Fibroblast of lung (primary cell): Measurements from ENCODE around the gene DNAH10. TPM values are rescaled to one million over a fixed set of nuclear protein-coding genes. Genes with fewer than 3 reads are reported as not detected.
"Not testable (repeated sequence)": the region's sequence is repeated elsewhere in the genome, so short reads cannot be mapped to it uniquely, and the experiment has no call there.

Source experiments
- DNase-seq, 2 donors: peaks; one replicate each; pipeline versions ENCODE4 v3.0.0 to v3.0.0-alpha.2; 2010; ENCODE audit warnings: low read depth in 2 of 2
- H2AFZ ChIP-seq: 2 replicates; pipeline ENCODE4 v1.5.1; 2012; ENCODE audit warnings: low read length, control low read depth, inconsistent platforms
- H3K27ac ChIP-seq: 2 replicates; pipeline ENCODE4 v1.5.1; 2011; ENCODE audit warnings: low read length, control low read depth; ENCODE audit not compliant: insufficient read depth
- H3K27me3 ChIP-seq: 2 replicates; pipeline ENCODE4 v1.5.1; 2011; ENCODE audit warnings: mild to moderate bottlenecking, low read length; ENCODE audit not compliant: control insufficient read depth, insufficient read depth
- H3K36me3 ChIP-seq: 2 replicates; pipeline ENCODE4 v1.5.1; 2011; ENCODE audit warnings: low read length; ENCODE audit not compliant: control insufficient read depth, insufficient read depth
- H3K4me1 ChIP-seq: 2 replicates; pipeline ENCODE4 v1.5.1; 2011; ENCODE audit warnings: low read length; ENCODE audit not compliant: control insufficient read depth, insufficient read depth; ENCODE audit errors: extremely low read depth
- H3K4me2 ChIP-seq: 2 replicates; pipeline ENCODE4 v1.5.1; 2011; ENCODE audit warnings: low read length, control low read depth; ENCODE audit not compliant: insufficient read depth; ENCODE audit errors: extremely low read depth
- H3K4me3 ChIP-seq, 4 experiments: fragments of 200-600 bp in 1 of 4; sonication (generic) in 1 of 4; replicated peaks in 1 of 4; 2 replicates each; pipeline ENCODE4 v1.5.1; 2011 to 2016; ENCODE audit warnings: low read length in 4 of 4, low read depth in 3 of 4, mild to moderate bottlenecking in 3 of 4, control low read depth in 2 of 4, inconsistent platforms in 1 of 4, mixed read lengths in 1 of 4; ENCODE audit not compliant: insufficient read depth in 1 of 4; ENCODE audit errors: control extremely low read depth in 1 of 4
- H3K79me2 ChIP-seq: 2 replicates; pipeline ENCODE4 v1.5.1; 2012; ENCODE audit warnings: mild to moderate bottlenecking, low read length, inconsistent platforms; ENCODE audit not compliant: control insufficient read depth, insufficient read depth
- H3K9ac ChIP-seq: 2 replicates; pipeline ENCODE4 v1.5.1; 2011; ENCODE audit warnings: mild to moderate bottlenecking, low read length, control low read depth; ENCODE audit not compliant: insufficient read depth
- H3K9me3 ChIP-seq: 2 replicates; pipeline ENCODE4 v1.5.1; 2012; ENCODE audit warnings: low read depth, low read length; ENCODE audit not compliant: control insufficient read depth, insufficient read depth
- H4K20me1 ChIP-seq: 2 replicates; pipeline ENCODE4 v1.5.1; 2011; ENCODE audit warnings: low read length; ENCODE audit not compliant: control insufficient read depth, insufficient read depth; ENCODE audit errors: extremely low read depth
- CTCF ChIP-seq, 2 donors: IDR thresholded peaks in 1 of 2; conservative IDR thresholded peaks in 1 of 2; 1 replicate in 1 of 2; 2 replicates in 1 of 2; pipeline ENCODE4 v1.5.1; 2011 to 2012; ENCODE audit warnings: low read length in 2 of 2, control low read depth in 1 of 2, inconsistent platforms in 1 of 2, low read depth in 1 of 2, mild to moderate bottlenecking in 1 of 2
- EZH2 ChIP-seq: IDR thresholded peaks from 2 replicates; pipeline ENCODE4 v1.5.1; 2012; ENCODE audit warnings: low read length, control low read depth, mild to moderate bottlenecking; ENCODE audit errors: missing control alignments
- polyA plus RNA-seq, 2 donors: library from polyadenylated mRNA; depleted of rRNA in 1 of 2; stranded (reverse) in 1 of 2; unstranded in 1 of 2; fragments of >200 nt; gene quantifications; 2 replicates each; pipeline ENCODE4 v1.2.1, GENCODE V29; 2011 to 2012; ENCODE audit warnings: missing spikeins in 1 of 2
- total RNA-seq: library from RNA; depleted of rRNA; stranded (reverse); fragments of >200 nt; gene quantifications from 2 replicates; pipeline ENCODE4 v1.2.1, GENCODE V29; 2014

The DNAH10 gene
- total and polyA plus RNA-seq, 2 donors (not counting 1 experiment from before 2014, with no cell fraction given) = 0.06 to 0.33 TPM

DNA sequence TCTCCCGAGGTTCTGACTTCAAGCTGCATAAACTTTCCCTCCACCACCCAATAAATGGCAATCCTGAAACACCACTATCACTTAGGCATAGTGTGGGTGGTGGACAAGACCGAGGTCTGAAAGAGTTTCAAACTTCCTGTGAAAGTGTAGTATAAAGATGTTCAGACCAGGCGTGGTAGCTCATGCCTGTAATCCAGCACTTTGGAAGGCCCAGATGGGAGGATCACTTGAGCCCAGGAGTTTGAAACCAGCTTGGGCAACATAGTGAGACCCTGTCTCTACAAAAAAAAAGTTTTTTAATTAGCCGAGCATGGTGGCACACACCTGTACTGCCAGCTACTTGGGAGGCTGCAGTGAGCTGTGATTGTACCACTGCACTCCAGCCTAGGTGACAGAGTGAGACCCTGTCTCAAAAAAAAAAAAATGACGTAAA is 148.7 kb downstream of the DNAH10 start:
- no peaks in the 10 kb centered on the region for H3K36me3 ChIP-seq
- TF ChIP-seq EZH2 (no peak), CTCF (conservative IDR thresholded peaks at IDR 0.05 in 1 of 2, IDR thresholded peaks at IDR 0.05 in 1 of 2; ENCODE audit: low read depth in 1 of 2, low read length in 2 of 2) (no peak)
- no peaks in the 10 kb centered on the region for H4K20me1 ChIP-seq
- H3K9ac ChIP-seq = no peak overlapping the region
- H3K79me2 ChIP-seq = no peaks in the 10 kb centered on the region
- no peak for DNase-seq
- H3K9me3 ChIP-seq = no peaks in the 10 kb centered on the region
- H3K4me2 ChIP-seq = no peak overlapping the region
- H2AFZ ChIP-seq = no peak overlapping the region
- no peak overlapping the region for H3K27ac ChIP-seq
- H3K4me1 ChIP-seq = no peaks in the 10 kb centered on the region
- H3K27me3 ChIP-seq = no peaks in the 10 kb centered on the region
- H3K4me3 ChIP-seq = no peak overlapping the region

- not testable (repeated sequence) for H4K20me1 ChIP-seq, H2AFZ ChIP-seq, H3K9ac ChIP-seq, H3K79me2 ChIP-seq, H3K9me3 ChIP-seq, H3K4me1 ChIP-seq, DNase-seq, H3K27me3 ChIP-seq, H3K36me3 ChIP-seq, H3K4me3 ChIP-seq, H3K27ac ChIP-seq, H3K4me2 ChIP-seq
Observed at GRCh38 chr12:123911672-123912409, 149.7 kb downstream of the DNAH10 start.

GRCh38 chr12:123912415-123913380 is 150.6 kb downstream of the DNAH10 start:
- Histone ChIP-seq H2AFZ (no peak overlapping the region), H3K4me2 (no peak overlapping the region)

More at GRCh38 chr12:123912415-123913380, 150.6 kb downstream of the DNAH10 start:
- no peaks in the 10 kb centered on the region for H3K79me2 ChIP-seq
- no peak overlapping the region for H3K27ac ChIP-seq
- H3K36me3 ChIP-seq = no peaks in the 10 kb centered on the region
- DNase-seq = no peak
- H4K20me1 ChIP-seq = no peaks in the 10 kb centered on the region
- H3K9ac ChIP-seq = no peak overlapping the region
- no peaks in the 10 kb centered on the region for H3K9me3 ChIP-seq
- no peak for TF ChIP-seq CTCF (conservative IDR thresholded peaks at IDR 0.05 in 1 of 2, IDR thresholded peaks at IDR 0.05 in 1 of 2; ENCODE audit: low read depth in 1 of 2, low read length in 2 of 2)
- TF ChIP-seq EZH2 = no peak
- H3K4me1 ChIP-seq = no peaks in the 10 kb centered on the region
- H3K4me3 ChIP-seq = no peak overlapping the region
- H3K27me3 ChIP-seq = no peaks in the 10 kb centered on the region
